Bronchial epithelial cell (primary cell): ENCODE data around the gene LDB2. TPM values are rescaled to one million over a fixed set of nuclear protein-coding genes. Genes with fewer than 3 reads are reported as not detected.

Source experiments
- DNase-seq: peaks from one replicate; pipeline ENCODE4 v3.0.0-alpha.2; 2010; ENCODE audit warnings: low read depth
- FAIRE-seq: peaks from 2 replicates; lab custom pipeline; 2011; peaks lifted over from hg19 to GRCh38; lab: Jason Lieb, UNC
- H3K27me3 ChIP-seq: 2 replicates; pipeline ENCODE4 v1.5.1; 2011; ENCODE audit warnings: low read length; ENCODE audit not compliant: control insufficient read depth, insufficient read depth
- H3K36me3 ChIP-seq: 2 replicates; pipeline ENCODE4 v1.5.1; 2011; ENCODE audit warnings: low read length; ENCODE audit not compliant: control insufficient read depth, insufficient read depth
- H3K4me3 ChIP-seq: 2 replicates; pipeline ENCODE4 v1.5.1; 2011; ENCODE audit warnings: mild to moderate bottlenecking, low read depth, low read length, control low read depth
- total RNA-seq: library from RNA; depleted of rRNA; stranded (reverse); fragments of >200 nt; gene quantifications from 2 replicates; pipeline ENCODE4 v1.2.1, GENCODE V29; 2014
- TF ChIP-seq, protein P1 (sequence below): IDR thresholded peaks from 2 replicates; pipeline ENCODE4 v1.5.1; 2011; ENCODE audit warnings: mild to moderate bottlenecking, moderate library complexity, low read length, control low read depth, inconsistent platforms; ENCODE audit not compliant: insufficient read depth, severe bottlenecking

LDB2 gene
- total RNA-seq, 1 donor from 2014 or later = not detected

DNA sequence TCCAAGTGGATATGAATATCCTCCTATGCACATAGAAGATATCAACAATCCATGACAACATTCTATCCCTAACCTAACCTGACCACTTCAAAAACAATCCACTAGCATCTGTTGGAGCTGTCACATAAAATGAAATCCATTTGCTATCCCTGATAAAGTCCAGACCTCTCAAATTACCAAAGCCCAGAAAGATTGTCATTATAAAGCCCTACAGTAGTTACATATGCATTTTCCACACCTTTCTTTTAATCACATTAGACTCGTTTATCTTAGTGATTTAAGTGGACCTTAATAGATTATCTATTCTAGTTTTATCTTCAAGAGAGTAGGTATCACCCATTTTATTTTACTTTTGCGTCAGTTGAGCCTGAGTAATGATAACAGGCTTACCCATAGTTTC is 30.6 kb downstream of the LDB2 start:
- Histone ChIP-seq H3K4me3 (no peak overlapping the region), H3K27me3 (no peaks in the 10 kb centered on the region), H3K36me3 (no peaks in the 10 kb centered on the region)
- FAIRE-seq (no peak), DNase-seq (no peak)
- TF ChIP-seq, protein P1, sequence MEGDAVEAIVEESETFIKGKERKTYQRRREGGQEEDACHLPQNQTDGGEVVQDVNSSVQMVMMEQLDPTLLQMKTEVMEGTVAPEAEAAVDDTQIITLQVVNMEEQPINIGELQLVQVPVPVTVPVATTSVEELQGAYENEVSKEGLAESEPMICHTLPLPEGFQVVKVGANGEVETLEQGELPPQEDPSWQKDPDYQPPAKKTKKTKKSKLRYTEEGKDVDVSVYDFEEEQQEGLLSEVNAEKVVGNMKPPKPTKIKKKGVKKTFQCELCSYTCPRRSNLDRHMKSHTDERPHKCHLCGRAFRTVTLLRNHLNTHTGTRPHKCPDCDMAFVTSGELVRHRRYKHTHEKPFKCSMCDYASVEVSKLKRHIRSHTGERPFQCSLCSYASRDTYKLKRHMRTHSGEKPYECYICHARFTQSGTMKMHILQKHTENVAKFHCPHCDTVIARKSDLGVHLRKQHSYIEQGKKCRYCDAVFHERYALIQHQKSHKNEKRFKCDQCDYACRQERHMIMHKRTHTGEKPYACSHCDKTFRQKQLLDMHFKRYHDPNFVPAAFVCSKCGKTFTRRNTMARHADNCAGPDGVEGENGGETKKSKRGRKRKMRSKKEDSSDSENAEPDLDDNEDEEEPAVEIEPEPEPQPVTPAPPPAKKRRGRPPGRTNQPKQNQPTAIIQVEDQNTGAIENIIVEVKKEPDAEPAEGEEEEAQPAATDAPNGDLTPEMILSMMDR = no peak

DNA sequence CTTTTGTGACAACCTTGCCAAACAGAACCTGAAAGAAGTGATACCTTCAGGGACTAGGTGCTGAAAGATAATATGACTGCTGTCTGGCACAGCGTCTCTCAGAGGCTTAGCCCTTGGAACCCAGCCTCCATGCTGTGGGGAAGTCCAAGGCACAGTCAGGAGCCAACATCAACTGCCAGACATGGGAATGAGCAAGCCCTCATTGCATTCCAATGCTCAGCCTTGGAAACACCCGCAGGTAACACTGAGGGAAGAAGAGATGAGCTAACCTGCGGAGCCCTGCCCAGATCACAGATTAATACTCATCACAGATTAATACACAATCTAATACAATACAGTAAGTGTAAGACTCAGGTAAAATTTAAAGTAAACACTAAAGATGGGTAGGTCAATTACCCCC is 31.5 kb downstream of the LDB2 start:
- Histone ChIP-seq H3K36me3 (no peaks in the 10 kb centered on the region), H3K27me3 (no peaks in the 10 kb centered on the region), H3K4me3 (no peak overlapping the region)
- TF ChIP-seq, protein P1 = no peak
- DNase-seq (no peak), FAIRE-seq (no peak)

- FAIRE-seq (no peak), DNase-seq (no peak)
- Histone ChIP-seq H3K27me3 (no peaks in the 10 kb centered on the region), H3K4me3 (no peak overlapping the region), H3K36me3 (no peaks in the 10 kb centered on the region)
- TF ChIP-seq, protein P1 = no peak
Measured at GRCh38 chr4:16865897-16866283, 32.6 kb downstream of the LDB2 start.

DNA sequence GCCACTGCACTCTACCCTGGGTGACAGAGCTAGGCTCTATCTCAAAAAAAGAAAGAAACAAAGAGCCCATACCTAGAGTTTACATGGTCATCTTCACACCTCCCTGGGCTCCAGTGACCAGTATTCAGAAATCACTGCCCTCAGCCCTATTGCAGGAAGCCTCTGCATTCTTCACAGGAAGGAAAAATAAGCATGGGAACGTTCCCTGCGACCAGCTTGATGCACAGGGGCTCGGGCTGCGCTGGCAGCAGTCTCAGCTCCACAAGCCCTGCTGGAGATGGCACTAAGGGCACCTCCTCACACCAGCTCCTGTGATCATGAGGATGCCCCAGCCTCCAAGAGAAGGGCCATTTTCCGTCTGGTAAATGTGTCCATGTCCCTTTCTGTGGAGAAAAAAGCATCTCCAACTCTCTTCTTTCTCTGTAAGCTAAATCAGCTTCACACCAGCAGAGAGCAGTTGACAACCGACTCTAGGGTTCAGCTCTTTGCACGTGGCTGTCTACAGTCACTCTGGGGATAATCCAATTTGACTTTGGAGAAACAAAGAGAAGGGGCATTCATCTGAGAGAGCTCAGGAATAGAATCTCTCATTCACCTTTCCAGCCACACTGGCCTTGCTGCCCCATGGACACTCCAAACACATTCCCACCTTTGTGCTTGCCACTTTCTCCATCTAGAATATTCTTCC is 33.1 kb downstream of the LDB2 start:
- Histone ChIP-seq H3K36me3 (no peaks in the 10 kb centered on the region), H3K4me3 (no peak overlapping the region), H3K27me3 (no peaks in the 10 kb centered on the region)
- no peak for DNase-seq
- FAIRE-seq = no peak
- TF ChIP-seq, protein P1 = no peak

DNA sequence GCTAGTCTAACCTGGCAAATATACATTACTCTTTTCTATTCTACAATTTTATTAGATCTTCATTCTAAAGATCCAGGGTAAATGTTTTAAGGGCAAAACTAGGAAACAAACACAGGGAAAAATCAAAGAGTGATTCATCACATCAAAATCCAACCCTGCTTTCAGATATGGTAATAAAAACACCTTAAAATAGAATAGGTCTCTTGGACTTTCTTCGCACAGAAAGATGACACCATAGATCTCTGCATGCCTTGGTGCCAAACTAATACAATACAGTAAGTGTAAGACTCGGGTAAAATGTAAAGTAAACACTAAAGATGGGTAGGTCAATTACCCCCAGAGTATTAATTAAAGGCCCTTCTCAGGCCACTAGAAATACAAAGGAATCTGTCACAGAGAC is 34.2 kb downstream of the LDB2 start:
- TF ChIP-seq, protein P1 = no peak
- Histone ChIP-seq H3K27me3 (no peaks in the 10 kb centered on the region), H3K4me3 (no peak overlapping the region), H3K36me3 (no peaks in the 10 kb centered on the region)
- no peak for FAIRE-seq
- DNase-seq = no peak

DNA sequence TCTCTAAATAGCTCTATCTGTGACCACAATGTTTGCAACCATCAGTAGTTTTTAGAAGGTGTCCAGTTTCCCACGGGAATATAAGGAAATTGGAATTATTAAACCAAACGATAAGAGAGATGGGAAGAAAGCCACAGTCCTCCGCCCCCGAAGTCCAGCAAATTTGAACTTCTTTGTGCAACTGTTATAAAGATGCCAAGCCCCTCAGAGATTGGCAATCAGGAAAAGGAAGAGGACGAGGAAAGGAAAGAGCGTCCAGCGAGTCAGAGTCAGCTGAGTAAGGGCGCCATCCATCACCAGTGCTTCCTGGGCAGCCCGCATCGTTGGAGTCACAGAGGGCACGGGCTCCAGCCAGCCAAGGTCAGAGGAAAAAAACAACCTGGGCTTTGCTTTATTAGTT is 35.7 kb downstream of the LDB2 start:
- H3K4me3 ChIP-seq = no peak overlapping the region
- FAIRE-seq = no peak
- H3K27me3 ChIP-seq = no peaks in the 10 kb centered on the region
- no peak for DNase-seq
- TF ChIP-seq, protein P1 = no peak
- no peaks in the 10 kb centered on the region for H3K36me3 ChIP-seq
